GM21381 (cell line): Measurements from ENCODE around the gene RHOC.

Source experiments
- ATAC-seq: cut with Tn5 transposase; IDR thresholded peaks from one replicate; pipeline ENCODE4 v1.9.1; 2021; ENCODE audit warnings: mild to moderate bottlenecking, moderate library complexity; ENCODE audit not compliant: unreplicated experiment

Gene RHOC

DNA sequence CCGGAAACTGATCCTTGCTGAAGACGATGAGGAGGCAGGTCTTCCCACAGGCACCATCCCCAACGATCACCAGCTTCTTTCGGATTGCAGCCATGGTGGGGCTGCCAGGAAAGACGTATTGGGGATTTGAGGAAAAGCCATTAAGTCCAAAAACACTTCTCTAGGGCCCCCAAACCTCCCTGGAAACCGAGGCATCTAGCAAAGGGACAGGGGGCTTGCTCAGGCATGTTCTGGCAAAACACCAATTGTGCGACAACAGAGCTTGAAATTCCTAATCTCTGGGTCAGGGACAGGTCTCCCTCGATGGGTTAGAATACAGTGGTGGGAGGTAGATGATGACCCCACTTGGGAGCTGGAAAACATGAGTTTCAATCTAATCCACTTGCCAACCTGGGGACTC lies 3.2 kb downstream of the RHOC start:
- no peak for ATAC-seq

GRCh38 chr1:112702420-112703261 lies 4.3 kb downstream of the RHOC start:
- ATAC-seq: no peak

DNA sequence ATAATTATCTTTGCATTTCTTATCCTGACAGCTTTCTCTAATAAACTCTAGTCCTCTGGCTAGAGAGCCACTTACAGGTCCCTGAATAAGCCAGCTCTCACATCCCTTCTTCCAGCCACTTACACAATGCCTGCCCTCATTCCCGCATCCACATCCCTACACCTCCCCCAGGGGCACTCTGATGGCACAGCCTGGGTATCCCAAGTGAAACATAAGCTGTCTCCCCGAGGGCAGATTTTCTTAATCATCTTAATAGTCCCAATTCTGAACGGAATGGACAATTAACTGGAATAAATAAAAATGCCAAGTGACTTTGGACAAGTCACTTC lies 4.9 kb downstream of the RHOC start:
- no peak for ATAC-seq

DNA sequence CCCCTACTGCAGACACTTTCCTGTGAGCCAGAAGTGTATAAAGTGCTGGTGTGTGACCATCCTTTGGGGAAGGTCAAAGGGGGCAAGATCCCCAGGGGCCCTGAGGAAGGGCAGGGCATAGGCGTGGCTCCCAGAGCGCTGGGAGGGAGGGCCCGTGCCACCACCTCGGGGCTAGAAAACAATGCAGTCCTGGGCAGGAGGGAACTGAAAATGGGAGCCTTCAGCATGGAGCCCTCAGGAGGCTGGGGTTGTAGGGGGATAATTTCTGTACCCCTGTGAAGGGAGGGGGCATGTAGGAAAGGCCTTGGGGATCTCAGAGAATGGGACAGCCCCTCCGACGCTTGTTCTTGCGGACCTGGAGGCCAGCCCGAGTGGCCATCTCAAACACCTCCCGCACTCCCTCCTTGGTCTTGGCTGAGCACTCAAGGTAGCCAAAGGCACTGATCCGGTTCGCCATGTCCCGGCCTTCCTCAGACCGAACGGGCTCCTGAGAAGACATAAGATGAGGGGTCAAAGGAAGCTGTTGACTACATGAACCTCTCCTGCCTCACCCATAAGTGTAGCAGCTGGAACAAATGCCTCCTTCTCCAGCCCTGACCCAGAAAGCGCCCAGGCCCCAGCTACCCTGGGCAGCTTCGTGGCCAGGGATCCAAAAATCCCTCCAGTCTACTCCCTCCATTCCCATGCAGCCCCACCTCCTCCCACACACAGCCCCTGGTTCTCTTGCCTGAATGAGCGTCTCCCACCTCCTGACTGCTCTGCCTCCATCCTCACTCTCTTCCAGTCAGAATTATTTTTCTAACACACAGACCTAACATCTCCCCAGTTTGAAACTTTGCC lies 5.5 kb downstream of the RHOC start:
- no peak for ATAC-seq

GRCh38 chr1:112700290-112701226 lies 6.4 kb downstream of the RHOC start:
- ATAC-seq: peak; percentile 41

GRCh38 chr1:112699425-112700144 lies 7.3 kb downstream of the RHOC start:
- no peak for ATAC-seq

DNA sequence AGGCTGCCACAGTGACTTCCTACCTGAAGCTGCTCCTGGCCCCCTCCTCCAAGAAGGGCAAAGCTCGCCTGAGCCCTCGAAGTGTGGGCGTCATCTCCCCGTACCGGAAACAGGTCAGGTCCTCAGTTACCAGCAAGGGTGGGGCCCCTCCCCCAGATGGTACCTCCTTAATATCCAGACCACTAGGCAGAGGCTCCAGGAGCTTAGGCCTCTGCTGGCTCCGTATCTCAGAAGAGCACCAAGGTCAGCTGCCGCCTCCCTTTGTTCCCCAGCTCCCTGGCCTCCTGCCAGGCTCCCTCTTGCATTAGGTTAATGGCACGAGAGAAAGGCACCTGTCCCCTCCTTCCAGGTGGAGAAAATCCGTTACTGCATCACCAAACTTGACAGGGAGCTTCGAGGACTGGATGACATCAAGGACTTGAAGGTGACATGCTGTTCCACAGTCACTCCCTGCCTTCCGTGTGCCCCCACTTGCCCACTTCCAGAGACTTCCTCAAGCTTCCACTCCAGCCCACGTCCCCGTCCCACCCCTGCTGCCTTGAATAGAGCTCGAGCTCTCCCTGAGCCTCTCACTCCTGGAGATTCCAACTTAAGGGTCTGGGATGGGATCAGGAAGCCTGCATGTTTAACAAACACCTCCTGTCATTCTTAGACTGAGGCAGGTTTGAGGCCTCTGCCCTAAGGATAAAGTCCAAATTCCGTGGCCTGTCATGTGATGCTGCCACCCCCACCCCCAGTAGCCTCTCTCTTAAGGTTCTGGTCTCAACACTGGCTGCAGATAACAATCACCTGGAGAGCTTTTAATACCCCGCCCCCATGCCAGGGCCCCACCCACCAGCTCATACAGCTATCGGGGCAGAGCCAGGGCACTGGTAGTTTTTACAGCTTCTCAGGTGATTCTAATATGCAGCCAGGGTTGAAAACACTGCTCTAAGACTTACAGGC lies 8.3 kb downstream of the RHOC start:
- no peak for ATAC-seq

GRCh38 chr1:112697781-112698201 lies 9.1 kb downstream of the RHOC start:
- no peak for ATAC-seq

GRCh38 chr1:112696578-112697314 lies 10.2 kb downstream of the RHOC start:
- ATAC-seq: no peak

DNA sequence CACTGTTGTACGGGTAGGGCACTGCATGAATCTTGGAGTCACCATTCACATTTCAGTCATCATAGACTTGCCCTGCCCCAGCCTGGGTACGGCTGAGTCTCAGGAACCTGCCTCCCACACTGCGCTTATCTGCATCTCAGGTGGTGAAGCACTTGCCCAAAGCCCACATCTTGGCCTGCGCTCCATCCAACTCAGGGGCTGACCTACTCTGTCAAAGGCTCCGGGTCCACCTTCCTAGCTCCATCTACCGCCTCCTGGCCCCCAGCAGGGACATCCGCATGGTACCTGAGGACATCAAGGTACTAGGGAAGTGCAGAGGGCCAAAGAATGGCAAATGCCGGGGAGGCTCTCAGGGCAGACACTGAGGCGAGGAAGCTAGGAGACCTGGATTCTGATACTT lies 11.7 kb downstream of the RHOC start:
- no peak for ATAC-seq

- ATAC-seq: no peak
Measured at GRCh38 chr1:112694363-112694929, 12.5 kb downstream of the RHOC start.

DNA sequence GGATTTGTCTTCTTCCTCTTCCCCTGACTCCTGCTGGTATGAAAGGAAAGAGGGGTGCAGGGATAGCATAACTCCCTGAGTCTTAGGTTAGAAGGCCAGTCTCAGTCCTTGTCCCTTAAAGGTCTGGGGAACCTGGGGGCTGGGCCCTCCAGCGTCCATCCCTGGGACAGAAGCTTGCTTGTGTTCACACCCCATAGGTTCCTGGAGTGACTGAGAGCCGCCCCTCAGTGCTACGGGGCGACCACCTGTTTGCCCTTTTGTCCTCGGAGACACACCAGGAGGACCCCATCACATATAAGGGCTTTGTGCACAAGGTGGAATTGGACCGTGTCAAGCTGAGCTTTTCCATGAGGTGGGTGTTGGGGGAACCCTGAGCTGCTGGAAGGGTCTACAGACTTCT lies 13.1 kb downstream of the RHOC start:
- no peak for ATAC-seq

DNA sequence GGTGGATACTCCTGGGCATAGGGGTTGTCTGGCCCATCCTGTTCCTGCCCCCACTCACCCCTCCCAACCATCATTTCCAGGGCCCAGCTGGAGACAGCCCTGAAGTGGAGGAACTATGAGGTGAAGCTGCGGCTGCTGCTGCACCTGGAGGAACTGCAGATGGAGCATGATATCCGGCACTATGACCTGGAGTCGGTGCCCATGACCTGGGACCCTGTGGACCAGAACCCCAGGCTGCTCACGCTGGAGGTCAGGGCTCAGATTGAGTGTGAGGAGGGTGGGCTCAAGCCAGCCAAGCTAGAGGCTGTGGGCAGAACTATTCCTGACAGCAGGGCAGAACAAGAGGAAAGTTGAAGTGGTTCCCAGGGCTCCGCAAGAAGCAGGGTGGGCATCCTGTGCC lies 14.2 kb downstream of the RHOC start:
- no peak for ATAC-seq

- no peak for ATAC-seq
Measured at GRCh38 chr1:112689842-112690237, 17.1 kb downstream of the RHOC start.

DNA sequence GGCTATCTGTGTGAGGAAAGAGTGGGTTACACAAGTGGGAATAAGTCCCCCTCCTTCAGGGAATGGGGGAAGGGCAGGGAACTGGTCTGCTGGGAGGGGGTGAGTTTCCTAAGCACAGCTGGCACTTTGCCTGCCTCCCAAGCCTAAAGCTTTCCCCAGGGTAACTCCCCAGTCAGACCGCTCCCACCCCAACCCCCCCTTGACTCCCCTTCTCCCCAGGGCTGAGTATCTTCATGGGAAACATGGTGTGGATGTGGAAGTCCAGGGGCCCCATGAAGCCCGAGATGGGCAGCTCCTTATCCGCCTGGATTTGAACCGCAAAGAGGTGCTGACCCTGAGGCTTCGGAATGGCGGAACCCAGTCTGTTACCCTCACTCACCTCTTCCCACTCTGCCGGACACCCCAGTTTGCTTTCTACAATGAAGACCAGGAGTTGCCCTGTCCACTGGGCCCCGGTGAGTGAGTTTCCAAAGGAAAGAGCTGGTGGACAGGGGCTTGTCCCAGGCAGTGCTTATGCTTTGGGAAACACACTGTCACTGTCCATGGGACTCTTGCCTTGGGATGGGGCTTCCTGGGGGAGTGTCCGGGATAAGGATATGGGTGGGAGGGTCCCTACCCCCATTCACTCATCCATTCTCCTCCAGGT lies 17.6 kb downstream of the RHOC start:
- no peak for ATAC-seq

DNA sequence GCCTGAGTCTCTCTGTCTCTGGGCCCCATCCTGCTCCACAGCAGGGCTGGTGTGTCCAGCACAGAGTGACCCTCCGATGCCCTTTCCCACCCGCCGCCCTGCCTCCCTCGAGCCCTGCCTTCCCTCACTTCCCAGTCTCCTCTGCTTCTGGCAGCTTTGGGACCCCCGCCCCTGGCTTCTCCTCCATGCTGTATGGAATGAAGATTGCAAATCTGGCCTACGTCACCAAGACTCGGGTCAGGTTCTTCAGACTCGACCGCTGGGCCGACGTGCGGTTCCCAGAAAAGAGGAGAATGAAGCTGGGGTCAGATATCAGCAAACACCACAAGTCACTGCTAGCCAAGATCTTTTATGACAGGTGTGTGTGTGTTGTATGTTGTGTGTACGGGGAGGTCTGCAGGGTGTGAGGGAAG lies 18.1 kb downstream of the RHOC start:
- ATAC-seq: no peak

DNA sequence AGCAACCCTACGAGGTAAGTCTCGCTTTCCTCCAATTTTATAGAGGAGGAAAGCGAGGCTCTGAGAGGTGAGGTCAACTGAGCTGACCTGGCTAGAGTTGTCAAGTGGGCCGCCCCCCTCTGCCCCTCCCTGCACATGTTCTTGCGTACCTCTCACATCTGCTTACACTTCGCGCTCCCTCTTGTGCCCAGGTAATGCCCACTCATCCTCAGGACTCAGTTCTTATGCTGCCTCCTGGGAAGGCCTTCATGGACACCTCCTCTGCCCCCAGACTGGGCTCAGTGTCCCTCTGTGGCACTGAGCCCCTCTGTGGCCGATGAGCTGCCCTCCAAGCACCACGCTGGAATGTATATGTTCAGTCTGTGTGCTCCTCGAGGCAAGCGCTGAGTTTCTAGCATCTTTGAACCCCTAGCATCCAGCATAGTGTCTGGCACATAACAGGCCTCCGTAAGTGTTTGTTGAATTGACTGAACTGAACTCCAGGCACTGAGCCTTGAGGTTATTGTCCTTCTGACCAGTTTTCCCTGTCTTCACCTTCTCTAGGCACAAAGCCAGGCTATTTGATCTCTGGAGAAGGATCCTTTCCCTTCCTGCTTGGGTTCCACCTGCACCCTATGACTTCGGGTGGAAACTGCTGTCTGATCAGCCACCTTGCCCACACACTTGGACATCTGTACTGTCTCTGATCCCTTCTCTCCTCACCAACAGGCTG lies 19.0 kb downstream of the RHOC start:
- ATAC-seq: no peak
